GM23338 (cell line): ENCODE data around the gene FN3K. TPM values are rescaled to one million over a fixed set of nuclear protein-coding genes. Genes with fewer than 3 reads are reported as not detected.

Source experiments
- ATAC-seq: fragments of 200-7000 bp; cut with Tn5 transposase; 3 replicates; pipeline ENCODE4 v1.9.1; 2020
- DNase-seq: peaks from one replicate; pipeline ENCODE4 v3.0.0-alpha.2; 2015; ENCODE audit warnings: low spot score
- H2AFZ ChIP-seq: fragments of 200-600 bp; sonication (generic); 2 replicates; pipeline ENCODE4 v1.8.0; 2016; ENCODE audit warnings: antibody characterized with exemption, mild to moderate bottlenecking, moderate library complexity
- H3F3A ChIP-seq: fragments of 200-600 bp; sonication (generic); replicated peaks from 2 replicates; pipeline ENCODE4 v1.8.0; 2017; ENCODE audit warnings: antibody characterized with exemption, mixed run types, low read depth
- H3K27ac ChIP-seq: fragments of 200-600 bp; sonication (generic); 2 replicates; pipeline ENCODE4 v1.6.1; 2016; ENCODE audit warnings: low read depth
- H3K27me3 ChIP-seq: fragments of 200-600 bp; sonication (generic); 2 replicates; pipeline ENCODE4 v1.8.0; 2016; ENCODE audit warnings: mild to moderate bottlenecking, mixed run types, moderate library complexity; ENCODE audit not compliant: insufficient read depth
- H3K36me3 ChIP-seq: fragments of 200-600 bp; sonication (generic); 2 replicates; pipeline ENCODE4 v1.8.0; 2016; ENCODE audit warnings: mild to moderate bottlenecking; ENCODE audit not compliant: insufficient read depth
- H3K4me1 ChIP-seq: fragments of 200-600 bp; sonication (generic); 2 replicates; pipeline ENCODE4 v1.8.0; 2016; ENCODE audit warnings: mild to moderate bottlenecking, moderate library complexity; ENCODE audit not compliant: insufficient read depth
- H3K4me2 ChIP-seq: fragments of 200-600 bp; sonication (generic); 2 replicates; pipeline ENCODE4 v1.7.1; 2017; ENCODE audit warnings: mixed run types
- H3K4me3 ChIP-seq: fragments of 200-600 bp; sonication (generic); 2 replicates; pipeline ENCODE4 v1.6.1; 2016; ENCODE audit warnings: mixed run types
- H3K79me2 ChIP-seq: fragments of 200-600 bp; sonication (generic); replicated peaks from 2 replicates; pipeline ENCODE4 v1.8.0; 2017; ENCODE audit warnings: mild to moderate bottlenecking; ENCODE audit not compliant: insufficient read depth
- H3K9me2 ChIP-seq: fragments of 200-600 bp; sonication (generic); 2 replicates; pipeline ENCODE4 v1.8.0; 2017; ENCODE audit not compliant: insufficient read depth
- H4K20me1 ChIP-seq: fragments of 200-600 bp; sonication (generic); replicated peaks from 2 replicates; pipeline ENCODE4 v1.8.0; 2017; ENCODE audit warnings: mild to moderate bottlenecking; ENCODE audit not compliant: insufficient read depth
- H3K27ac Mint-ChIP-seq: 2 replicates; pipeline ENCODE4 v1.8.0; 2020; ENCODE audit warnings: inconsistent platforms, mild to moderate bottlenecking, moderate library complexity, mixed read lengths
- H3K27me3 Mint-ChIP-seq: 3 replicates; pipeline ENCODE4 v1.8.0; 2022; ENCODE audit warnings: low read depth, mild to moderate bottlenecking, moderate library complexity, mixed read lengths, inconsistent platforms; ENCODE audit not compliant: insufficient read depth, poor library complexity
- H3K36me3 Mint-ChIP-seq: 3 replicates; pipeline ENCODE4 v1.8.0; 2021; ENCODE audit warnings: low read depth, mild to moderate bottlenecking, inconsistent platforms, moderate library complexity, mixed read lengths
- H3K4me1 Mint-ChIP-seq: 3 replicates; pipeline ENCODE4 v1.8.0; 2020; ENCODE audit warnings: mild to moderate bottlenecking, inconsistent platforms, mixed read lengths
- H3K4me3 Mint-ChIP-seq: 3 replicates; pipeline ENCODE4 v1.8.0; 2021; ENCODE audit warnings: moderate library complexity, mild to moderate bottlenecking, inconsistent platforms, mixed read lengths
- H3K9me3 Mint-ChIP-seq: 3 replicates; pipeline ENCODE4 v1.8.0; 2020; ENCODE audit warnings: moderate library complexity, mild to moderate bottlenecking, inconsistent platforms, mixed read lengths
- CREB1 ChIP-seq: fragments of 250-450 bp; sonication (Bioruptor Pico); IDR thresholded peaks from 2 replicates; pipeline ENCODE4 v1.5.0; 2020; ENCODE audit warnings: low read depth, mild to moderate bottlenecking, moderate library complexity
- EZH2 ChIP-seq: fragments of 200-600 bp; sonication (generic); IDR thresholded peaks from one replicate; pipeline ENCODE4 v1.8.0; 2017; ENCODE audit warnings: antibody characterized with exemption, mild to moderate bottlenecking, low read depth; ENCODE audit not compliant: unreplicated experiment
- EZH2phosphoT487 ChIP-seq: fragments of 200-600 bp; sonication (generic); IDR thresholded peaks from one replicate; pipeline ENCODE4 v1.8.1; 2018; ENCODE audit warnings: antibody characterized with exemption; ENCODE audit not compliant: unreplicated experiment
- JUNB ChIP-seq: IDR thresholded peaks from one replicate; pipeline ENCODE4 v1.6.1; 2016; ENCODE audit warnings: antibody characterized with exemption; ENCODE audit not compliant: unreplicated experiment
- NANOG ChIP-seq: IDR thresholded peaks from 2 replicates; pipeline ENCODE4 v1.6.1; 2016; ENCODE audit warnings: antibody characterized with exemption, borderline replicate concordance
- POLR2AphosphoS5 ChIP-seq: IDR thresholded peaks from 2 replicates; pipeline ENCODE4 v1.6.1; 2016; ENCODE audit warnings: antibody characterized with exemption, low read depth
- REST ChIP-seq: IDR thresholded peaks from one replicate; pipeline ENCODE4 v1.6.1; 2018; ENCODE audit warnings: antibody characterized with exemption; ENCODE audit not compliant: unreplicated experiment
- STAT1 ChIP-seq: IDR thresholded peaks from one replicate; pipeline ENCODE4 v1.6.1; 2016; ENCODE audit warnings: antibody characterized with exemption; ENCODE audit not compliant: unreplicated experiment
- ZNF114 ChIP-seq: fragments of 250-450 bp; sonication (Bioruptor Pico); IDR thresholded peaks from 2 replicates; pipeline ENCODE4 v1.5.0; 2020; ENCODE audit warnings: mild to moderate bottlenecking, moderate library complexity
- polyA plus RNA-seq: library from polyadenylated mRNA; unstranded; fragments of >200 nt; fragmentation: Nextera tagmentation; extraction: Ambion mirVana; gene quantifications from 2 replicates; pipeline ENCODE4 v1.2.1, GENCODE V29; 2016
- total RNA-seq: library from RNA; depleted of rRNA; stranded (reverse); fragments of >200 nt; shearing (Covaris generic); gene quantifications from 2 replicates; pipeline ENCODE4 v1.2.3, GENCODE V29; 2014
- TF ChIP-seq, protein P1 (sequence below): fragments of 250-450 bp; sonication (Bioruptor Pico); IDR thresholded peaks from 2 replicates; pipeline ENCODE4 v1.5.0; 2020; ENCODE audit warnings: mild to moderate bottlenecking, moderate library complexity
- TF ChIP-seq, protein P2 (sequence below), 2 experiments: fragments of 200-600 bp in 1 of 2; sonication (generic) in 1 of 2; conservative IDR thresholded peaks; 2 replicates each; pipeline versions ENCODE4 v1.5.1 to v1.6.1; 2016 to 2017; ENCODE audit warnings: antibody characterized with exemption in 2 of 2, low read depth in 2 of 2, mild to moderate bottlenecking in 2 of 2, moderate library complexity in 1 of 2
- TF ChIP-seq, protein P3 (sequence below): IDR thresholded peaks from 2 replicates; pipeline ENCODE4 v1.6.1; 2016; ENCODE audit warnings: antibody characterized with exemption

FN3K gene
- total and polyA plus RNA-seq, 2 experiments from 2014 or later, result 5.3 to 12.9 TPM

DNA sequence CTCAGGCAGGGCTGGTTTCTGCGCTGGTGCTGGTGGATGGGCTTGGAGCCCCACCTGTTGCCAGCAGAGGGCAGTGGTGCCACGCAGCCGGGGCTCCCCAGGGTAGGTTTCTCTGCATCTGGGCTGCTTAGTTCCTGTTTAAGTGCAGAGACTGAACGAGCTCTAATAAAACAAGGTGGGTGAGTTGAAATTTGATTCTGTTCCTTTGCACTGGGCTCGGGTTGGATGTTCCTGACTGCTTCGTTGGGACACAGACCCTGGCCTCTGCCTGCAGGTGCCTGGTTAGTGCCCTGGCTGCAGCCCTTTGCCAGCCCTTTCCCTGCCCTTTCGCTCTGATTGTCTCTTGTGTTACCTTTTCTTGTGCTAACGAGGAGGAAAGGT is 46.5 kb downstream of the FN3K start (continued):
- TF ChIP-seq, protein P1, sequence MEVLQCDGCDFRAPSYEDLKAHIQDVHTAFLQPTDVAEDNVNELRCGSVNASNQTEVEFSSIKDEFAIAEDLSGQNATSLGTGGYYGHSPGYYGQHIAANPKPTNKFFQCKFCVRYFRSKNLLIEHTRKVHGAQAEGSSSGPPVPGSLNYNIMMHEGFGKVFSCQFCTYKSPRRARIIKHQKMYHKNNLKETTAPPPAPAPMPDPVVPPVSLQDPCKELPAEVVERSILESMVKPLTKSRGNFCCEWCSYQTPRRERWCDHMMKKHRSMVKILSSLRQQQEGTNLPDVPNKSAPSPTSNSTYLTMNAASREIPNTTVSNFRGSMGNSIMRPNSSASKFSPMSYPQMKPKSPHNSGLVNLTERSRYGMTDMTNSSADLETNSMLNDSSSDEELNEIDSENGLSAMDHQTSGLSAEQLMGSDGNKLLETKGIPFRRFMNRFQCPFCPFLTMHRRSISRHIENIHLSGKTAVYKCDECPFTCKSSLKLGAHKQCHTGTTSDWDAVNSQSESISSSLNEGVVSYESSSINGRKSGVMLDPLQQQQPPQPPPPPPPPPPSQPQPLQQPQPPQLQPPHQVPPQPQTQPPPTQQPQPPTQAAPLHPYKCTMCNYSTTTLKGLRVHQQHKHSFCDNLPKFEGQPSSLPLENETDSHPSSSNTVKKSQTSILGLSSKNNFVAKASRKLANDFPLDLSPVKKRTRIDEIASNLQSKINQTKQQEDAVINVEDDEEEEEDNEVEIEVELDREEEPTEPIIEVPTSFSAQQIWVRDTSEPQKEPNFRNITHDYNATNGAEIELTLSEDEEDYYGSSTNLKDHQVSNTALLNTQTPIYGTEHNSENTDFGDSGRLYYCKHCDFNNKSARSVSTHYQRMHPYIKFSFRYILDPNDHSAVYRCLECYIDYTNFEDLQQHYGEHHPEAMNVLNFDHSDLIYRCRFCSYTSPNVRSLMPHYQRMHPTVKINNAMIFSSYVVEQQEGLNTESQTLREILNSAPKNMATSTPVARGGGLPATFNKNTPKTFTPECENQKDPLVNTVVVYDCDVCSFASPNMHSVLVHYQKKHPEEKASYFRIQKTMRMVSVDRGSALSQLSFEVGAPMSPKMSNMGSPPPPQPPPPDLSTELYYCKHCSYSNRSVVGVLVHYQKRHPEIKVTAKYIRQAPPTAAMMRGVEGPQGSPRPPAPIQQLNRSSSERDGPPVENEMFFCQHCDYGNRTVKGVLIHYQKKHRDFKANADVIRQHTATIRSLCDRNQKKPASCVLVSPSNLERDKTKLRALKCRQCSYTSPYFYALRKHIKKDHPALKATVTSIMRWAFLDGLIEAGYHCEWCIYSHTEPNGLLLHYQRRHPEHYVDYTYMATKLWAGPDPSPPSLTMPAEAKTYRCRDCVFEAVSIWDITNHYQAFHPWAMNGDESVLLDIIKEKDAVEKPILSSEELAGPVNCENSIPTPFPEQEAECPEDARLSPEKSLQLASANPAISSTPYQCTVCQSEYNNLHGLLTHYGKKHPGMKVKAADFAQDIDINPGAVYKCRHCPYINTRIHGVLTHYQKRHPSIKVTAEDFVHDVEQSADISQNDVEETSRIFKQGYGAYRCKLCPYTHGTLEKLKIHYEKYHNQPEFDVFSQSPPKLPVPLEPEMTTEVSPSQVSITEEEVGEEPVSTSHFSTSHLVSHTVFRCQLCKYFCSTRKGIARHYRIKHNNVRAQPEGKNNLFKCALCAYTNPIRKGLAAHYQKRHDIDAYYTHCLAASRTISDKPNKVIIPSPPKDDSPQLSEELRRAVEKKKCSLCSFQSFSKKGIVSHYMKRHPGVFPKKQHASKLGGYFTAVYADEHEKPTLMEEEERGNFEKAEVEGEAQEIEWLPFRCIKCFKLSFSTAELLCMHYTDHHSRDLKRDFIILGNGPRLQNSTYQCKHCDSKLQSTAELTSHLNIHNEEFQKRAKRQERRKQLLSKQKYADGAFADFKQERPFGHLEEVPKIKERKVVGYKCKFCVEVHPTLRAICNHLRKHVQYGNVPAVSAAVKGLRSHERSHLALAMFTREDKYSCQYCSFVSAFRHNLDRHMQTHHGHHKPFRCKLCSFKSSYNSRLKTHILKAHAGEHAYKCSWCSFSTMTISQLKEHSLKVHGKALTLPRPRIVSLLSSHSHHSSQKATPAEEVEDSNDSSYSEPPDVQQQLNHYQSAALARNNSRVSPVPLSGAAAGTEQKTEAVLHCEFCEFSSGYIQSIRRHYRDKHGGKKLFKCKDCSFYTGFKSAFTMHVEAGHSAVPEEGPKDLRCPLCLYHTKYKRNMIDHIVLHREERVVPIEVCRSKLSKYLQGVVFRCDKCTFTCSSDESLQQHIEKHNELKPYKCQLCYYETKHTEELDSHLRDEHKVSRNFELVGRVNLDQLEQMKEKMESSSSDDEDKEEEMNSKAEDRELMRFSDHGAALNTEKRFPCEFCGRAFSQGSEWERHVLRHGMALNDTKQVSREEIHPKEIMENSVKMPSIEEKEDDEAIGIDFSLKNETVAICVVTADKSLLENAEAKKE, result no peak
- TF ChIP-seq STAT1, result no peak

DNA sequence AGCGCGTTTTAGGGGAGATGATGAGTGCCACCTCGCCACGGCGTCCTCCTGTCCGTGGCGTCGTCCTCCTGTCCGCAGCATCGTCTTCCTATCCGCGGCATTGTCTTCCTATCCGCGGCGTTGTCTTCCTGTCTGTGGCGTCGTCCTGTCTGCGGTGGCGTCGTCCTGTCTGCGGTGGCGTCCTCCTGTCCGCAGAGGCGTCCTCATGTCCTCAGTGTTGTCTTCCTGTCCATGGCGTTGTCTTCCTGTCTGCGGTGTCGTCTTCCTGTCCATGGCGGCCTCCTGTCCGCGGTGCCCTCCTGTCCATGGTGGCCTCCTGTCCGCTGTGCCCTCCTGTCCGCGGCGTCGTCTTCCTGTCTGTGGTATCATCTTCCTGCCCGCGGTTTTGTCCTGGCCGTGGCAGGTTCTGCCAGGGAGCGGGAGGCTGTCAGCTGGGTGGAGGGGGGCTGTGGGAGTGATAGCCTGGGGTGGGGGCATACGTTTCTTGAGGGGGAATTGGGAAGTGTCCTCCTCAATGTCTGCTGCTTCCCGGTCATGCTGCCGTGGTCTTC is 47.3 kb downstream of the FN3K start:
- H3K9me3 Mint-ChIP-seq, result peaks cover 4% of the 10 kb centered on the region; the same call in 2 of the 3 replicates
- Histone ChIP-seq H3F3A (no peaks in the 10 kb centered on the region), H3K4me2 (no peak overlapping the region), H3K27ac (no peak overlapping the region), H3K36me3 (peaks cover 10% of the 10 kb centered on the region; the same call in 1 of the 2 replicates), H3K79me2 (peaks cover 42% of the 10 kb centered on the region), H3K4me3 (no peak overlapping the region), H3K4me1 (no peaks in the 10 kb centered on the region; the same call in 1 of the 2 replicates), H2AFZ (no peak overlapping the region), H3K9me2 (no peaks in the 10 kb centered on the region), H3K27me3 (no peaks in the 10 kb centered on the region), H4K20me1 (peaks cover 10% of the 10 kb centered on the region)
- peaks cover 16% of the 10 kb centered on the region for H3K27me3 Mint-ChIP-seq
- no peak for ATAC-seq
- H3K27ac Mint-ChIP-seq, result no peak overlapping the region
- peaks cover 10% of the 10 kb centered on the region for H3K4me1 Mint-ChIP-seq
- DNase-seq, result no peak
- H3K4me3 Mint-ChIP-seq, result no peak overlapping the region; the same call in 2 of the 3 replicates
- peaks cover 40% of the 10 kb centered on the region for H3K36me3 Mint-ChIP-seq
- TF ChIP-seq EZH2phosphoT487 (no peak), STAT1 (no peak), JUNB (no peak), ZNF114 (no peak), CREB1 (no peak), REST (no peak), EZH2 (no peak), NANOG (no peak), POLR2AphosphoS5 (no peak)
- TF ChIP-seq, protein P2, sequence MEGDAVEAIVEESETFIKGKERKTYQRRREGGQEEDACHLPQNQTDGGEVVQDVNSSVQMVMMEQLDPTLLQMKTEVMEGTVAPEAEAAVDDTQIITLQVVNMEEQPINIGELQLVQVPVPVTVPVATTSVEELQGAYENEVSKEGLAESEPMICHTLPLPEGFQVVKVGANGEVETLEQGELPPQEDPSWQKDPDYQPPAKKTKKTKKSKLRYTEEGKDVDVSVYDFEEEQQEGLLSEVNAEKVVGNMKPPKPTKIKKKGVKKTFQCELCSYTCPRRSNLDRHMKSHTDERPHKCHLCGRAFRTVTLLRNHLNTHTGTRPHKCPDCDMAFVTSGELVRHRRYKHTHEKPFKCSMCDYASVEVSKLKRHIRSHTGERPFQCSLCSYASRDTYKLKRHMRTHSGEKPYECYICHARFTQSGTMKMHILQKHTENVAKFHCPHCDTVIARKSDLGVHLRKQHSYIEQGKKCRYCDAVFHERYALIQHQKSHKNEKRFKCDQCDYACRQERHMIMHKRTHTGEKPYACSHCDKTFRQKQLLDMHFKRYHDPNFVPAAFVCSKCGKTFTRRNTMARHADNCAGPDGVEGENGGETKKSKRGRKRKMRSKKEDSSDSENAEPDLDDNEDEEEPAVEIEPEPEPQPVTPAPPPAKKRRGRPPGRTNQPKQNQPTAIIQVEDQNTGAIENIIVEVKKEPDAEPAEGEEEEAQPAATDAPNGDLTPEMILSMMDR (conservative IDR thresholded peaks at IDR 0.05; ENCODE audit: low read depth in 2 of 2), result no peak
- TF ChIP-seq, protein P3, sequence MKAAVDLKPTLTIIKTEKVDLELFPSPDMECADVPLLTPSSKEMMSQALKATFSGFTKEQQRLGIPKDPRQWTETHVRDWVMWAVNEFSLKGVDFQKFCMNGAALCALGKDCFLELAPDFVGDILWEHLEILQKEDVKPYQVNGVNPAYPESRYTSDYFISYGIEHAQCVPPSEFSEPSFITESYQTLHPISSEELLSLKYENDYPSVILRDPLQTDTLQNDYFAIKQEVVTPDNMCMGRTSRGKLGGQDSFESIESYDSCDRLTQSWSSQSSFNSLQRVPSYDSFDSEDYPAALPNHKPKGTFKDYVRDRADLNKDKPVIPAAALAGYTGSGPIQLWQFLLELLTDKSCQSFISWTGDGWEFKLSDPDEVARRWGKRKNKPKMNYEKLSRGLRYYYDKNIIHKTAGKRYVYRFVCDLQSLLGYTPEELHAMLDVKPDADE, result no peak
